Natural killer cell (primary cell): ENCODE data around the gene COL5A1. TPM values are rescaled to one million over a fixed set of nuclear protein-coding genes. Genes with fewer than 3 reads are reported as not detected.

ENCODE experiments used
- ATAC-seq, 3 donors: fragments of 150-1000 bp in 2 of 3; fragments of 200-7000 bp in 1 of 3; cut with Tn5 transposase; 1 replicate in 1 of 3; 2 replicates in 2 of 3; pipeline ENCODE4 v1.10.0; 2021; ENCODE audit warnings: mild to moderate bottlenecking in 2 of 3, moderate library complexity in 2 of 3
- DNase-seq, 2 donors: peaks; one replicate each; pipeline versions ENCODE4 v3.0.0 to v3.0.0-alpha.2; 2013 to 2021; ENCODE audit warnings: mixed read lengths in 1 of 2
- H3K27ac ChIP-seq: one replicate; pipeline ENCODE4 v1.5.1; 2013; ENCODE audit warnings: mild to moderate bottlenecking, low read length
- H3K27me3 ChIP-seq: one replicate; pipeline ENCODE4 v1.6.1; 2013; ENCODE audit warnings: low read length; ENCODE audit not compliant: control insufficient read depth, insufficient read depth
- H3K36me3 ChIP-seq: one replicate; pipeline ENCODE4 v1.6.1; 2013; ENCODE audit warnings: low read length; ENCODE audit not compliant: control insufficient read depth, insufficient read depth
- H3K4me1 ChIP-seq: one replicate; pipeline ENCODE4 v1.6.1; 2013; ENCODE audit warnings: low read length; ENCODE audit not compliant: control insufficient read depth, insufficient read depth
- H3K4me3 ChIP-seq: one replicate; pipeline ENCODE4 v1.5.1; 2013; ENCODE audit warnings: low read length
- H3K9me3 ChIP-seq: one replicate; pipeline ENCODE4 v1.6.1; 2013; ENCODE audit warnings: low read length; ENCODE audit not compliant: control insufficient read depth, insufficient read depth
- H3K27ac Mint-ChIP-seq, 2 donors: one replicate each; pipeline ENCODE4 v1.8.0; 2022; ENCODE audit warnings: mild to moderate bottlenecking in 2 of 2, mixed read lengths in 2 of 2, moderate library complexity in 1 of 2
- H3K27me3 Mint-ChIP-seq, 2 donors: one replicate each; pipeline ENCODE4 v1.8.0; 2022; ENCODE audit warnings: low read depth in 2 of 2, mixed read lengths in 2 of 2
- H3K36me3 Mint-ChIP-seq: one replicate; pipeline ENCODE4 v1.8.0; 2022; ENCODE audit warnings: mixed read lengths
- H3K4me1 Mint-ChIP-seq, 2 donors: one replicate each; pipeline ENCODE4 v1.8.0; 2022; ENCODE audit warnings: mixed read lengths in 2 of 2
- H3K4me3 Mint-ChIP-seq: one replicate; pipeline ENCODE4 v1.8.0; 2022; ENCODE audit warnings: mild to moderate bottlenecking, moderate library complexity, mixed read lengths
- H3K9me3 Mint-ChIP-seq, 2 donors: one replicate each; pipeline ENCODE4 v1.8.0; 2022; ENCODE audit warnings: mixed read lengths in 2 of 2
- CTCF ChIP-seq: fragments of 200-600 bp; IDR thresholded peaks from one replicate; pipeline ENCODE4 v1.8.0; 2022; ENCODE audit warnings: antibody characterized with exemption
- WGBS: methylation state at CpG from one replicate; pipeline ENCODE4 v1.1.7; 2013; ENCODE audit warnings: missing lambda C conversion rate; ENCODE audit not compliant: insufficient coverage; 5-methylcytosine and 5-hydroxymethylcytosine counted together
- intact Hi-C: fragments of 100-400 bp; cut with micrococcal nuclease; formaldehyde crosslinking; loops from one replicate; pipeline ENCODE4 v1.14.2; 2022
- total RNA-seq, 4 donors: library from RNA; stranded (reverse); fragments of 120-200 nt in 1 of 4; gene quantifications; one replicate each; pipeline versions ENCODE4 v1.2.3 to v1.2.4, GENCODE V29; 2013 to 2022

COL5A1 gene
- total RNA-seq, 3 donors from 2014 or later (not counting 1 experiment from before 2014, with no cell fraction given) = 0.11 to 0.28 (median 0.23) TPM

- no peak for DNase-seq
- TF ChIP-seq CTCF = no peak
- intact Hi-C loops = no loop called here
These were observed 90.1 kb downstream of the COL5A1 start for GRCh38 chr9:134731497-134732391.

DNA sequence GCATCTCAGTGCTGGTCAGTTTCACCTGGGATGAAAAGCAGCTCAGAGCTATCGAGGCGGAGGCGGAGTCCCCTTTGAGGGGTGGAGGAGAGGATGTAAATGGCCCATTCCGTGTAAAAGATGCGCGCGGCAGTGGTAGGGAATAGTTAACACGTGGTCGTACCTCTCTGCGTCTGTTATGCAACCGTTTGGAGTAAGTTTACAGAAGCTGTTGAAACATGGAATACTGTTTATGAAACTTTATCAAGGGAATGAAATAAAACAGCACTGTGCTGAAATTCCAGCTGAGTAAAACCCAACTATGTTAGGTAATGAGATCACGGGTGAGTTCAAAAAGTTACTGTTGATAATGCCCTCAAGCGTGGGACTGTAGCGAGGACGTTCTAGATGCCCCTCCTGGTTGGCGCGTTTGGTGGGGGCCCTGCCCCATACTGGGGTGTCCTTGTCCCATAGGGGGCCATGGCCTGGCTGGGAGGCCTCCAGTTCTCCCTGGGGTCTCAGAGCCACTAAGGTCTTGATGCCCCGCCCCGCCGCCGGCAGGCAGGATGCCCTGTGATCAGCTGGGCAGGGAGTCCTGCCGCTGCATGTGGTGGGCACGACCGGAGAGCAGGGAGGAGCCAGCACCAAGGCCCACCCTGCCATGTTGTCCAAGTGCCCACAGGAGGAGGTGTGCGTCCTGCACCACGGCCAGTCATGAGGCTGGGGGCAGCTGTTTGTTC lies 90.9 kb downstream of the COL5A1 start:
- no peak overlapping the region for H3K4me3 Mint-ChIP-seq
- Histone ChIP-seq H3K36me3 (no peaks in the 10 kb centered on the region), H3K9me3 (no peaks in the 10 kb centered on the region), H3K4me1 (no peaks in the 10 kb centered on the region), H3K4me3 (no peak overlapping the region), H3K27me3 (no peaks in the 10 kb centered on the region), H3K27ac (no peak overlapping the region)
- no peaks in the 10 kb centered on the region for H3K4me1 Mint-ChIP-seq
- no peak for TF ChIP-seq CTCF
- DNase-seq (no peak), ATAC-seq (no peak)
- peaks cover 0 to 2% of the 10 kb centered on the region in 2 donors for H3K9me3 Mint-ChIP-seq
- H3K36me3 Mint-ChIP-seq = no peaks in the 10 kb centered on the region
- intact Hi-C loops = no loop called here
- H3K27ac Mint-ChIP-seq = no peak overlapping the region
- H3K27me3 Mint-ChIP-seq = no peaks in the 10 kb centered on the region
- 90% methylated on average over 25 of the region's 26 CpGs for WGBS

More at GRCh38 chr9:134731497-134732391, 90.1 kb downstream of the COL5A1 start:
- WGBS = 95% methylated on average over 45 of the region's 45 CpGs
- Mint-ChIP-seq H3K4me1 (no peaks in the 10 kb centered on the region), H3K27ac (no peak overlapping the region), H3K36me3 (no peaks in the 10 kb centered on the region), H3K27me3 (no peaks in the 10 kb centered on the region), H3K9me3 (peaks cover 0 to 2% of the 10 kb centered on the region in 2 donors), H3K4me3 (no peak overlapping the region)
- no peak for ATAC-seq
- Histone ChIP-seq H3K9me3 (no peaks in the 10 kb centered on the region), H3K4me1 (no peaks in the 10 kb centered on the region), H3K4me3 (no peak overlapping the region), H3K27ac (no peak overlapping the region), H3K27me3 (no peaks in the 10 kb centered on the region), H3K36me3 (no peaks in the 10 kb centered on the region)

DNA sequence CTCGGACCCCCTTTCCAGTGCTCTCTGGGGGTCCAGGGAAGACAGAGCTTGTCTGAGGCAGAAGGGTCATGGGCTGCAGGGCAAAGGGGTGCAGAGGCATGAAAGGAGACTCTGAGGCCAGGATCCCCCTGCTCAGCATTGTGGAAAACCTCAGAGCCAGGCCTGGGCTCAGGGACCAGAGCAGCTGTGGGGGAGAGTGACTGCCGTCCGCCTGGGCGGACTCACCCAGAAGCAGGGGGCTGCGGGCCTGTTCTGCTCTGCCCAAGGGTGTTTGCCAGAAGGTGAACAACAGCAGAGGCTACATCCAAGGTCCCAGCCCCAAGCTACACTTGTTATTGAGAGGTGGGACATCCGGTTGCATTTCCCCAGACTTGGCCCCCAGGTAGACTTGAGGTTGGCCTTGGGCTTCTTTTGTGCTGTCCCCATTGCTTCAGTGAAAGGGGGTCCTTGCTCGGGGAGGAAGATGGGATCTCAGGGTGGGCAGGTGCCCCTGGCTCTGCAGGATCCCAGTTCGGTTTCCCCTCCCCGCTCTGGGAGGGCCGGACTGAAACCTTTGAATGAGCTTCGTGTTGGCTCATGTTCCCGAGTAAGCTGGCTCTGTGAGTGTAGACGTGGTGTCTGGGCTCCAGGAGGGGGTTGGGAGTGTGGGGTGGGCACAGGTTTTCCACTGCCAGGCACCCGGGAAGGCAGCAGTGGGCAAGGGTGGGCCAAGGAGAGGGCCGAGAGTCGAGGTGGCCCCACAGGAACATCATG lies 92.1 kb downstream of the COL5A1 start:
- no peaks in the 10 kb centered on the region for H3K4me1 Mint-ChIP-seq
- Histone ChIP-seq H3K36me3 (no peaks in the 10 kb centered on the region), H3K27me3 (no peaks in the 10 kb centered on the region), H3K27ac (no peak overlapping the region), H3K9me3 (no peaks in the 10 kb centered on the region), H3K4me1 (no peaks in the 10 kb centered on the region), H3K4me3 (no peak overlapping the region)
- no peaks in the 10 kb centered on the region for H3K27me3 Mint-ChIP-seq
- WGBS = 90% methylated on average over 16 of the region's 16 CpGs
- DNase-seq (no peak), ATAC-seq (no peak)
- intact Hi-C loops = no loop called here
- peaks cover 0 to 2% of the 10 kb centered on the region in 2 donors for H3K9me3 Mint-ChIP-seq
- no peak overlapping the region for H3K27ac Mint-ChIP-seq
- no peaks in the 10 kb centered on the region for H3K36me3 Mint-ChIP-seq
- TF ChIP-seq CTCF = no peak
- H3K4me3 Mint-ChIP-seq = no peak overlapping the region
